ENCODE results near the gene RXFP3. TPM values are rescaled to one million over a fixed set of nuclear protein-coding genes. Genes with fewer than 3 reads are reported as not detected.

RXFP3 gene
- total RNA-seq, 1 donor from 2014 or later = not detected

GRCh38 chr5:33984178-33984577 lies 48.0 kb downstream of the RXFP3 start:
- H3K4me3 ChIP-seq = no peak overlapping the region
- H3K9me3 ChIP-seq (ENCODE audit: low read depth) = no peaks in the 10 kb centered on the region
- no peaks in the 10 kb centered on the region for H3K79me2 ChIP-seq (ENCODE audit: low read depth)
- no peaks in the 10 kb centered on the region for H3K36me3 ChIP-seq
- H3K27ac Mint-ChIP-seq = no peak overlapping the region
- no peaks in the 10 kb centered on the region for H3K27me3 Mint-ChIP-seq (ENCODE audit: insufficient read depth, low read depth)
- no peak for TF ChIP-seq EZH2 (IDR thresholded peaks at IDR 0.05)
- no peak for TF ChIP-seq EZH2phosphoT487 (IDR thresholded peaks at IDR 0.05)
- TF ChIP-seq, protein P1, sequence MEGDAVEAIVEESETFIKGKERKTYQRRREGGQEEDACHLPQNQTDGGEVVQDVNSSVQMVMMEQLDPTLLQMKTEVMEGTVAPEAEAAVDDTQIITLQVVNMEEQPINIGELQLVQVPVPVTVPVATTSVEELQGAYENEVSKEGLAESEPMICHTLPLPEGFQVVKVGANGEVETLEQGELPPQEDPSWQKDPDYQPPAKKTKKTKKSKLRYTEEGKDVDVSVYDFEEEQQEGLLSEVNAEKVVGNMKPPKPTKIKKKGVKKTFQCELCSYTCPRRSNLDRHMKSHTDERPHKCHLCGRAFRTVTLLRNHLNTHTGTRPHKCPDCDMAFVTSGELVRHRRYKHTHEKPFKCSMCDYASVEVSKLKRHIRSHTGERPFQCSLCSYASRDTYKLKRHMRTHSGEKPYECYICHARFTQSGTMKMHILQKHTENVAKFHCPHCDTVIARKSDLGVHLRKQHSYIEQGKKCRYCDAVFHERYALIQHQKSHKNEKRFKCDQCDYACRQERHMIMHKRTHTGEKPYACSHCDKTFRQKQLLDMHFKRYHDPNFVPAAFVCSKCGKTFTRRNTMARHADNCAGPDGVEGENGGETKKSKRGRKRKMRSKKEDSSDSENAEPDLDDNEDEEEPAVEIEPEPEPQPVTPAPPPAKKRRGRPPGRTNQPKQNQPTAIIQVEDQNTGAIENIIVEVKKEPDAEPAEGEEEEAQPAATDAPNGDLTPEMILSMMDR (IDR thresholded peaks at IDR 0.05) = no peak
- no peaks in the 10 kb centered on the region for H3K4me1 Mint-ChIP-seq
- no peak overlapping the region for H2AFZ ChIP-seq (replicated peaks)
- H3K9me3 Mint-ChIP-seq = no peaks in the 10 kb centered on the region
- H3F3A ChIP-seq (ENCODE audit: low read depth) = peaks cover 19% of the 10 kb centered on the region
- H3K4me2 ChIP-seq = no peak overlapping the region
- H3K4me1 ChIP-seq = no peaks in the 10 kb centered on the region
- no peaks in the 10 kb centered on the region for H3K27me3 ChIP-seq
- H3K9ac ChIP-seq = no peak overlapping the region
- no peak for DNase-seq (ENCODE audit: low spot score)
- H4K20me1 ChIP-seq (ENCODE audit: low read depth) = no peaks in the 10 kb centered on the region
- H3K36me3 Mint-ChIP-seq = peaks cover 13% of the 10 kb centered on the region
- H3K4me3 Mint-ChIP-seq = no peak overlapping the region
- no peak overlapping the region for H3K27ac ChIP-seq

- H3K4me1 Mint-ChIP-seq = no peaks in the 10 kb centered on the region
- no peaks in the 10 kb centered on the region for H3K4me1 ChIP-seq
- no peaks in the 10 kb centered on the region for H3K36me3 ChIP-seq
- no peak within 1 kb of the TSS for H3K4me2 ChIP-seq
- no peak within 1 kb of the TSS for H3K27ac Mint-ChIP-seq
- H3F3A ChIP-seq (ENCODE audit: low read depth) = peaks cover 19% of the 10 kb centered on the region
- no peaks in the 10 kb centered on the region for H3K9me3 Mint-ChIP-seq
- TF ChIP-seq, protein P1 (IDR thresholded peaks at IDR 0.05) = no peak
- TF ChIP-seq EZH2 (IDR thresholded peaks at IDR 0.05) (no peak), EZH2phosphoT487 (IDR thresholded peaks at IDR 0.05) (no peak)
- H3K9ac ChIP-seq = no peak within 1 kb of the TSS
- no peak within 1 kb of the TSS for H3K27ac ChIP-seq
- H4K20me1 ChIP-seq (ENCODE audit: low read depth) = no peaks in the 10 kb centered on the region
- H3K27me3 ChIP-seq = no peaks in the 10 kb centered on the region
- no peaks in the 10 kb centered on the region for H3K9me3 ChIP-seq (ENCODE audit: low read depth)
- H3K4me3 ChIP-seq = no peak within 1 kb of the TSS
- H3K36me3 Mint-ChIP-seq = peaks cover 15% of the 10 kb centered on the region
- no peaks in the 10 kb centered on the region for H3K27me3 Mint-ChIP-seq (ENCODE audit: insufficient read depth, low read depth)
- no peaks in the 10 kb centered on the region for H3K79me2 ChIP-seq (ENCODE audit: low read depth)
- H3K4me3 Mint-ChIP-seq = no peak within 1 kb of the TSS
- no peak for DNase-seq (ENCODE audit: low spot score)
- H2AFZ ChIP-seq (replicated peaks) = no peak within 1 kb of the TSS
Observed at GRCh38 chr5:33984671-33985124, 48.5 kb downstream of the RXFP3 start, which contains the start of gene SLC45A2. TSS of gene SLC45A2 (minus strand) at chr5:33984693. CDS start at chr5:33984583, 110 bp downstream.

DNA sequence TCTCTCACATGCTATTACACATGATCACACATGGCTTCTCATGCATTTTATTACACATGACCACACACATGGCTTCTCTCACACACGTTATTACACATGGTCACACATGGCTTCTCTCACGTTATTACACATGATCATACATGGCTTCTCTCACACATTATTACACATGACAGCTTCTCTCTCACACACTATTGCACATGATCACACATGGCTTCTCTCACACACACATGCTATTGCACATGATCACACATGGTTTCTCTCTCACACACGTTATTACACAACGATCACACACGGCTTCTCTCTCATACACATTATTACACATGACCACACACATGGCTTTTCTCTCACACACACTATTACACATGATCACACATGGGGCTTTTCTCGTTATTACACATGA lies 49.3 kb downstream of the RXFP3 start:
- Mint-ChIP-seq H3K4me1 (no peaks in the 10 kb centered on the region), H3K27me3 (ENCODE audit: insufficient read depth, low read depth) (no peaks in the 10 kb centered on the region), H3K36me3 (peaks cover 15% of the 10 kb centered on the region), H3K27ac (no peak overlapping the region), H3K9me3 (no peaks in the 10 kb centered on the region), H3K4me3 (no peak overlapping the region)
- Histone ChIP-seq H3K27ac (no peak overlapping the region), H3K36me3 (no peaks in the 10 kb centered on the region), H3K4me2 (no peak overlapping the region), H3K9ac (no peak overlapping the region), H3K79me2 (ENCODE audit: low read depth) (no peaks in the 10 kb centered on the region), H3K9me3 (ENCODE audit: low read depth) (no peaks in the 10 kb centered on the region), H3K27me3 (no peaks in the 10 kb centered on the region), H3K4me3 (no peak overlapping the region), H3K4me1 (no peaks in the 10 kb centered on the region), H4K20me1 (ENCODE audit: low read depth) (no peaks in the 10 kb centered on the region), H3F3A (ENCODE audit: low read depth) (peaks cover 19% of the 10 kb centered on the region), H2AFZ (replicated peaks) (no peak overlapping the region)
- no peak for TF ChIP-seq EZH2 (IDR thresholded peaks at IDR 0.05)
- TF ChIP-seq, protein P1 (IDR thresholded peaks at IDR 0.05) = no peak
- TF ChIP-seq EZH2phosphoT487 (IDR thresholded peaks at IDR 0.05) = no peak
- DNase-seq (ENCODE audit: low spot score) = no peak

Small RNA genes within 50 kb of the gene (small RNA-seq; reads per million reads assigned to genes)
- not detected for gene RNU6-923P

Other genes starting within 250 kb of the RXFP3 start
- 15.6 and 16.7 TPM in 2 replicates for gene ADAMTS12, start 44.4 kb upstream of the RXFP3 start, total RNA-seq (ENCODE audit: low replicate concordance)
- 0.06 TPM in 1 of 2 replicates, not detected in the other for gene SLC45A2, start 48.3 kb downstream of the RXFP3 start, total RNA-seq (ENCODE audit: low replicate concordance)
- gene AMACR, start 71.7 kb downstream of the RXFP3 start, total RNA-seq (ENCODE audit: low replicate concordance) = 14.9 and 16.8 TPM in 2 replicates
- 4.8 and 6.4 TPM in 2 replicates for gene C1QTNF3, start 106.8 kb downstream of the RXFP3 start, total RNA-seq (ENCODE audit: low replicate concordance)